Keratinocyte (primary cell): Measurements from ENCODE around the gene MX2. TPM values are rescaled to one million over a fixed set of nuclear protein-coding genes. Genes with fewer than 3 reads are reported as not detected.

Experiments
- DNase-seq: peaks from one replicate; pipeline ENCODE4 v3.0.0-alpha.2; 2011; ENCODE audit warnings: low read depth, missing footprints, low spot score
- FAIRE-seq: peaks from 2 replicates; lab custom pipeline; 2011; peaks lifted over from hg19 to GRCh38; lab: Jason Lieb, UNC
- H2AFZ ChIP-seq: 2 replicates; pipeline ENCODE4 v1.6.0; 2012; ENCODE audit warnings: low read length, control low read depth, inconsistent platforms; ENCODE audit not compliant: control insufficient read depth
- H3K27ac ChIP-seq: 2 replicates; pipeline ENCODE4 v1.5.1; 2011; ENCODE audit warnings: low read length; ENCODE audit not compliant: control insufficient read depth, insufficient read depth
- H3K27me3 ChIP-seq: 3 replicates; pipeline ENCODE4 v1.6.0; 2011; ENCODE audit warnings: low read length; ENCODE audit not compliant: control insufficient read depth, insufficient read depth; ENCODE audit errors: extremely low read depth
- H3K36me3 ChIP-seq, 2 experiments: 2 replicates in 1 of 2; 3 replicates in 1 of 2; pipeline ENCODE4 v1.5.1; 2011; ENCODE audit warnings: low read length in 2 of 2, mild to moderate bottlenecking in 1 of 2; ENCODE audit not compliant: control insufficient read depth in 2 of 2, insufficient read depth in 2 of 2; ENCODE audit errors: extremely low read depth in 1 of 2
- H3K4me1 ChIP-seq: 3 replicates; pipeline ENCODE4 v1.5.1; 2011; ENCODE audit warnings: low read length; ENCODE audit not compliant: control insufficient read depth, insufficient read depth; ENCODE audit errors: extremely low read depth
- H3K4me2 ChIP-seq: 3 replicates; pipeline ENCODE4 v1.6.0; 2011; ENCODE audit warnings: low read depth, low read length; ENCODE audit not compliant: control insufficient read depth, insufficient read depth; ENCODE audit errors: extremely low read depth
- H3K4me3 ChIP-seq, 3 experiments: fragments of 200-600 bp in 1 of 3; sonication (generic) in 1 of 3; 2 replicates in 2 of 3; 3 replicates in 1 of 3; pipeline ENCODE4 v1.5.1; 2011 to 2016; ENCODE audit warnings: low read length in 3 of 3, mild to moderate bottlenecking in 3 of 3, control low read depth in 2 of 3, inconsistent platforms in 1 of 3, low read depth in 1 of 3, mixed read lengths in 1 of 3, mixed run types in 1 of 3, moderate library complexity in 1 of 3; ENCODE audit not compliant: control insufficient read depth in 2 of 3, insufficient read depth in 2 of 3; ENCODE audit errors: extremely low read depth in 1 of 3
- H3K79me2 ChIP-seq: 2 replicates; pipeline ENCODE4 v1.6.0; 2012; ENCODE audit warnings: low read length; ENCODE audit not compliant: control insufficient read depth, insufficient read depth
- H3K9ac ChIP-seq: 3 replicates; pipeline ENCODE4 v1.6.0; 2011; ENCODE audit warnings: low read length; ENCODE audit not compliant: control insufficient read depth, insufficient read depth; ENCODE audit errors: extremely low read depth
- H3K9me1 ChIP-seq: 3 replicates; pipeline ENCODE4 v1.6.0; 2011; ENCODE audit warnings: low read length; ENCODE audit not compliant: control insufficient read depth, insufficient read depth; ENCODE audit errors: extremely low read depth
- H3K9me3 ChIP-seq: 2 replicates; pipeline ENCODE4 v1.5.1; 2012; ENCODE audit warnings: low read depth, low read length; ENCODE audit not compliant: control insufficient read depth
- H4K20me1 ChIP-seq: 3 replicates; pipeline ENCODE4 v1.6.0; 2011; ENCODE audit warnings: low read length; ENCODE audit not compliant: control insufficient read depth, insufficient read depth; ENCODE audit errors: extremely low read depth
- EZH2 ChIP-seq: IDR thresholded peaks from one replicate; pipeline ENCODE4 v1.6.1; 2012; ENCODE audit warnings: inconsistent platforms, mild to moderate bottlenecking, low read length, moderate library complexity
- dilution Hi-C: fragments of 300-500 bp; cut with MboI; formaldehyde crosslinking; loops from one replicate; pipeline ENCODE4 v1.7.0; 2020; ENCODE audit warnings: low sequenced_read_pairs; ENCODE audit not compliant: extremely low pct_ligation_motif_present
- polyA plus RNA-seq, 5 experiments: library from polyadenylated mRNA; depleted of rRNA in 3 of 5; stranded (reverse) in 3 of 5; stranded (forward) in 1 of 5; unstranded in 1 of 5; fragments of >200 nt; gene quantifications; 1 replicate in 1 of 5; 2 replicates in 3 of 5; 3 replicates in 1 of 5; pipeline versions ENCODE4 v1.2.1 to v1.2.3, GENCODE V29; 2011 to 2012; ENCODE audit warnings: missing spikeins in 2 of 5, low read depth in 1 of 5, low replicate concordance in 1 of 5
- TF ChIP-seq, protein P1 (sequence below), 3 experiments: IDR thresholded peaks in 1 of 3; conservative IDR thresholded peaks in 1 of 3; optimal IDR thresholded peaks in 1 of 3; 2 replicates in 2 of 3; 3 replicates in 1 of 3; pipeline versions ENCODE3 to v1.5.1; 2011; ENCODE audit warnings: low read length in 3 of 3, mild to moderate bottlenecking in 3 of 3, moderate library complexity in 2 of 3, control low read depth in 1 of 3, inconsistent platforms in 1 of 3; ENCODE audit not compliant: insufficient read depth in 2 of 3; ENCODE audit errors: extremely low read depth in 1 of 3

Gene MX2
- polyA plus RNA-seq, 1 donor (not counting 4 experiments of a cell fraction or from before 2014, with no cell fraction given), result 7.1 TPM

DNA sequence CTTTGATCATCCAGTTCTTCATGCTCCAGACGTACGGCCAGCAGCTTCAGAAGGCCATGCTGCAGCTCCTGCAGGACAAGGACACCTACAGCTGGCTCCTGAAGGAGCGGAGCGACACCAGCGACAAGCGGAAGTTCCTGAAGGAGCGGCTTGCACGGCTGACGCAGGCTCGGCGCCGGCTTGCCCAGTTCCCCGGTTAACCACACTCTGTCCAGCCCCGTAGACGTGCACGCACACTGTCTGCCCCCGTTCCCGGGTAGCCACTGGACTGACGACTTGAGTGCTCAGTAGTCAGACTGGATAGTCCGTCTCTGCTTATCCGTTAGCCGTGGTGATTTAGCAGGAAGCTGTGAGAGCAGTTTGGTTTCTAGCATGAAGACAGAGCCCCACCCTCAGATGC lies 96.7 kb downstream of the MX2 start:
- H3K9me1 ChIP-seq, result no peaks in the 10 kb centered on the region
- no peak overlapping the region for H3K9ac ChIP-seq
- no peak overlapping the region for H2AFZ ChIP-seq
- FAIRE-seq (no peak), DNase-seq (no peak)
- H3K79me2 ChIP-seq, result no peaks in the 10 kb centered on the region
- H3K27me3 ChIP-seq, result no peaks in the 10 kb centered on the region
- H4K20me1 ChIP-seq, result no peaks in the 10 kb centered on the region
- peaks cover 4% of the 10 kb centered on the region for H3K4me1 ChIP-seq
- no peak overlapping the region for H3K27ac ChIP-seq
- H3K9me3 ChIP-seq, result no peaks in the 10 kb centered on the region
- no peak for TF ChIP-seq EZH2
- TF ChIP-seq, protein P1, sequence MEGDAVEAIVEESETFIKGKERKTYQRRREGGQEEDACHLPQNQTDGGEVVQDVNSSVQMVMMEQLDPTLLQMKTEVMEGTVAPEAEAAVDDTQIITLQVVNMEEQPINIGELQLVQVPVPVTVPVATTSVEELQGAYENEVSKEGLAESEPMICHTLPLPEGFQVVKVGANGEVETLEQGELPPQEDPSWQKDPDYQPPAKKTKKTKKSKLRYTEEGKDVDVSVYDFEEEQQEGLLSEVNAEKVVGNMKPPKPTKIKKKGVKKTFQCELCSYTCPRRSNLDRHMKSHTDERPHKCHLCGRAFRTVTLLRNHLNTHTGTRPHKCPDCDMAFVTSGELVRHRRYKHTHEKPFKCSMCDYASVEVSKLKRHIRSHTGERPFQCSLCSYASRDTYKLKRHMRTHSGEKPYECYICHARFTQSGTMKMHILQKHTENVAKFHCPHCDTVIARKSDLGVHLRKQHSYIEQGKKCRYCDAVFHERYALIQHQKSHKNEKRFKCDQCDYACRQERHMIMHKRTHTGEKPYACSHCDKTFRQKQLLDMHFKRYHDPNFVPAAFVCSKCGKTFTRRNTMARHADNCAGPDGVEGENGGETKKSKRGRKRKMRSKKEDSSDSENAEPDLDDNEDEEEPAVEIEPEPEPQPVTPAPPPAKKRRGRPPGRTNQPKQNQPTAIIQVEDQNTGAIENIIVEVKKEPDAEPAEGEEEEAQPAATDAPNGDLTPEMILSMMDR (optimal IDR thresholded peaks at IDR 0.05 in 1 of 3, IDR thresholded peaks at IDR 0.05 in 1 of 3, conservative IDR thresholded peaks at IDR 0.05 in 1 of 3; ENCODE audit: extremely low read depth in 1 of 3, insufficient read depth in 2 of 3, low read length in 3 of 3), result no peak
- no peak overlapping the region for H3K4me3 ChIP-seq
- H3K4me2 ChIP-seq, result no peak overlapping the region
- H3K36me3 ChIP-seq, result peaks cover 2 to 34% of the 10 kb centered on the region in 2 experiments
- dilution Hi-C loops, result no loop called here

Other genes starting within 250 kb of the MX2 start
- 89.7 to 162 TPM (median 130 TPM) in 3 replicates for gene BACE2, start 193.9 kb upstream of the MX2 start, polyA plus RNA-seq
- not detected in 3 replicates for gene FAM3B, start 45.2 kb upstream of the MX2 start, polyA plus RNA-seq
- 151 to 203 TPM (median 164 TPM) in 3 replicates for gene MX1, start 64.2 kb downstream of the MX2 start, polyA plus RNA-seq
- gene TMPRSS2, start 146.1 kb downstream of the MX2 start, polyA plus RNA-seq, result not detected in 3 replicates